Measurements from ENCODE around the gene RAC3. TPM values are rescaled to one million over a fixed set of nuclear protein-coding genes. Genes with fewer than 3 reads are reported as not detected.

The RAC3 gene
- polyA plus RNA-seq, 1 experiment = 11.5 TPM

DNA sequence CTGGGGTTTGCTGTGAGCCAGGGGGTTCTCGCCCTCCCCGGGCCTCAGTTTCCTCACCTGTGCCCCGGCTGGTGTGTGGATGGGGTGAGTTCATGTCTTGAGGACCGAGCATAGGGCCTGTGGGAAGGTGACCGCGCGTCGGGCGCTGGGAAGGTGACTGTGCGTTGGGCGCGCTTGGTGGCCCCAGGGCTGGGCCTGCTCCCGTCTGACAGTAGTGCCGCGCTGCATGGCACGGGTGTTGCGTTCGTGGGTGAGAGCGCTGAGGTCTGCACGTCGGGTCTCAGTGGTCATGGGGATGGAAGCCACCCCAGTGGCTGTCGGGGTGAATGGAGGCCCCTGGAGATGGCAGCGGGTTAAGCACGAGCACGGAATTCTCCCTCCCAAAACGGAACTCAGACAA lies 44.9 kb upstream of the RAC3 start:
- no peak overlapping the region for H3K4me3 ChIP-seq (ENCODE audit: low read depth, low read length)
- no peak for DNase-seq (ENCODE audit: low read depth)
- CTCF ChIA-PET = no interaction called here
- H3K36me3 ChIP-seq (ENCODE audit: control insufficient read depth, insufficient read depth, low read length) = peaks cover 14% of the 10 kb centered on the region
- no peaks in the 10 kb centered on the region for H3K27me3 ChIP-seq (ENCODE audit: control insufficient read depth, insufficient read depth, low read length)
- TF ChIP-seq, protein P1, sequence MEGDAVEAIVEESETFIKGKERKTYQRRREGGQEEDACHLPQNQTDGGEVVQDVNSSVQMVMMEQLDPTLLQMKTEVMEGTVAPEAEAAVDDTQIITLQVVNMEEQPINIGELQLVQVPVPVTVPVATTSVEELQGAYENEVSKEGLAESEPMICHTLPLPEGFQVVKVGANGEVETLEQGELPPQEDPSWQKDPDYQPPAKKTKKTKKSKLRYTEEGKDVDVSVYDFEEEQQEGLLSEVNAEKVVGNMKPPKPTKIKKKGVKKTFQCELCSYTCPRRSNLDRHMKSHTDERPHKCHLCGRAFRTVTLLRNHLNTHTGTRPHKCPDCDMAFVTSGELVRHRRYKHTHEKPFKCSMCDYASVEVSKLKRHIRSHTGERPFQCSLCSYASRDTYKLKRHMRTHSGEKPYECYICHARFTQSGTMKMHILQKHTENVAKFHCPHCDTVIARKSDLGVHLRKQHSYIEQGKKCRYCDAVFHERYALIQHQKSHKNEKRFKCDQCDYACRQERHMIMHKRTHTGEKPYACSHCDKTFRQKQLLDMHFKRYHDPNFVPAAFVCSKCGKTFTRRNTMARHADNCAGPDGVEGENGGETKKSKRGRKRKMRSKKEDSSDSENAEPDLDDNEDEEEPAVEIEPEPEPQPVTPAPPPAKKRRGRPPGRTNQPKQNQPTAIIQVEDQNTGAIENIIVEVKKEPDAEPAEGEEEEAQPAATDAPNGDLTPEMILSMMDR (IDR thresholded peaks at IDR 0.05; ENCODE audit: insufficient read depth, low read depth, low read length) = no peak
- POLR2A ChIA-PET = no interaction called here

DNA sequence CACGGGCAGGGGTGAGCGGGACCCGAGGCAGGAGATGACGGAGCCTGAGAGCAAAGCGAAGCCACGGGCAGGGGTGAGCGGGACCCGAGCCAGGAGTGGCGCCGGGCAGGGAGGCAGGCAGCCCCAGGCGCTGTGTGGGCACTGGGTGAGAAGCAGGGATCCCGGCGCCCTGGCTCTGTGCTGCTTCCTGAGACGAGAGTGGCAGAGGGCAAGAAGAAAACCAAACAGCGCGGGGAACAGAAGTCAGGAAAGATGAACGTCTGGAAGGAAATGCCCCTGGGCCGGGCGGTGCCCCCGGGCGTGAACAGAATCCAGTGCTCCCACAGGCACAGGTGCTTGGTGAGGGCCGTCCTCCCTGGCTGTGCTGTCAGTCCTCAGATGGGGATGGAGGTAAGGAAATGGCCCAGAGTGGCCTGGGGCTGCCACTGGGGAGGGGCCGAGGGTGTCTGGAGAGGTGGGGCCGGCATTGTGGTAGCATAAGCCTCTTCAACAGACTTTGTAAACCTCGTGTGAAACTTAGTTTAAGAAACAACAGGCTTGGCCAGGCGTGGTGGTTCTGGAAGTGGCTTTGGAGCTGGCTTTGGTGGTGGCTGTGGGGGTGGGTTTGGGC lies 44.2 kb upstream of the RAC3 start:
- Histone ChIP-seq H3K36me3 (ENCODE audit: control insufficient read depth, insufficient read depth, low read length) (peaks cover 14% of the 10 kb centered on the region), H3K27me3 (ENCODE audit: control insufficient read depth, insufficient read depth, low read length) (no peaks in the 10 kb centered on the region), H3K4me3 (ENCODE audit: low read depth, low read length) (no peak overlapping the region)
- no peak for DNase-seq (ENCODE audit: low read depth)
- ChIA-PET POLR2A (no interaction called here), CTCF (no interaction called here)
- TF ChIP-seq, protein P1 (IDR thresholded peaks at IDR 0.05; ENCODE audit: insufficient read depth, low read depth, low read length) = no peak

DNA sequence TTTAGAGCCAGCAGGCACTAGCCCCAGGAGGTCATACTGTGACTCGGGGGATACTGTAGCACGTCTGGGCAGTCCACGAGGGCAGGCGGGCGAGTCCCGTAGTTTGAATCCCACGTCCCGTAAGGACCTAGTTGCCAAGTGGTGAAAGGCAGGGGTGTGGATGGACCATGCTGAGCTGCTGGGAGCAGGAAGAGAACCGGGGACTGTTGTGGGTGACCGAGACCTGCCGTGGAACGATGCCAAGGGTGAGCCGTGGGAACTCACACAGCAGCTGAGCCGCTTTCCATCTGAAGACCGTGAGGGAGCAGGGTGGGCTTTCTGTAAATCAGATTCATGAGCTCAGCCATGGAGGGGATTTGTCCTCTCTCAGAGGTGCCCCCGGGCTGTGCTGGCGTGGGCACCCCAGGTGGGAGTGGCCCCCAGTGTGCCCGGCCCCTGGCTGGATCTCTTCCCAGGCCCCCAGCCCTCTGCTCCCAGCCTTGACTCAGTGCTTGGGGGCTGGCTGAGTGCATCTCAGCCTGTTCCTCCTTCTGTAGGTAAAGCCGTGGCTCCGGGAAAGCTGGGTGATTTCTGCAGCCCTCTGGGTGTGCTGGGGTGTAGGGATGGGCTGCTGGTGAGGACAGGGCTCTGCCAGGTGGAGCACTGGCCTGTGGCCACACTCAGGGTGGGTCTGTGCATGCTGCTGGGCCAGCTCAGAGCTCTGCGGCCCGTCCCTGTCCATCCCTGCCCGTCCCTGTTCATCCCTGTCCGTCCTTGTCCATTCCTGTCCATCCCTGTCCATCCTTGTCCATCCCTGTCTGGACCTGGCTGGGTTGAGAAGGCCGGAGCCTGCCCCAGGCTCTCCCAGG lies 40.4 kb upstream of the RAC3 start:
- no peaks in the 10 kb centered on the region for H3K27me3 ChIP-seq (ENCODE audit: control insufficient read depth, insufficient read depth, low read length)
- H3K36me3 ChIP-seq (ENCODE audit: control insufficient read depth, insufficient read depth, low read length) = peaks cover 4% of the 10 kb centered on the region
- CTCF ChIA-PET = interaction anchor here (0.6 to 2.6 kb wide), 7 partner anchors 8 to 31 kb away, joined by 3 to 16 read pairs (median 3); partner anchors contain the start of gene NOTUM
- no peak overlapping the region for H3K4me3 ChIP-seq (ENCODE audit: low read depth, low read length)
- DNase-seq (ENCODE audit: low read depth) = no peak
- POLR2A ChIA-PET = interaction anchor here (1.0 kb wide), 1 partner anchor 13 kb away, joined by 4 read pairs; no protein-coding TSS in a partner anchor
- TF ChIP-seq, protein P1 (IDR thresholded peaks at IDR 0.05; ENCODE audit: insufficient read depth, low read depth, low read length) = no peak

DNA sequence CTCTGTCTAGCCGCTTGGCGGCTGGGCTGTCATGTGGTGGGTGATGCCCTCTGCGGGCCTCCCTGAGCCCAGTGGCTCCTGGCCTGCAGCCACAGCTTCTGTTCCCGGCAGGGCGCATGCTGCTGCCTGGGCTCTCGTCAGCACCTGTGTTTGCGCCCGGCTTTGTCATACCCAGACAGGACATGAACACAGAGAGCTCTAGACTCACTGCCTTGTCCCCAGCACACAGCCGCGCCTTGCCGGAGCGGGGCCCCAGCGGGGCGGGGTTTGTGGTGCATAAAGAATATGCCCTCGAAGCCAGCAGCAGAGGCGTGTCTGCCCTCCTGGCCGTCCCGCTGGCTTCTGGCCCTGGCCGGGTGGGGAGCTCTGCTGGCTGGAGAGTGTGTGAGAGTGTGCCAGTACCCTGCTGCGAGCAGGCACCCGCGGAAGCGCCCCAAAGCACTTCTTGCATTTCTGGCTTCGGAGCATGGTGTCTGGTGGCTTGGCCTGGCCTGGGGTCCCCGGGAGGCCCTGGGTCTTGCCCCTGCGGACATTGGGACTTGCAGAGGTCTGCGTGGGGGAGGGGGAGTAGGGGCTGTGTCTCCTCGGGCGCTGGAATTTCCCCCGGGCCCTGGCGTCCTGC lies 39.7 kb upstream of the RAC3 start:
- TF ChIP-seq, protein P1 (IDR thresholded peaks at IDR 0.05; ENCODE audit: insufficient read depth, low read depth, low read length) = no peak
- Histone ChIP-seq H3K27me3 (ENCODE audit: control insufficient read depth, insufficient read depth, low read length) (no peaks in the 10 kb centered on the region), H3K4me3 (ENCODE audit: low read depth, low read length) (no peak overlapping the region), H3K36me3 (ENCODE audit: control insufficient read depth, insufficient read depth, low read length) (peaks cover 3% of the 10 kb centered on the region; the same call in 1 of the 2 replicates)
- CTCF ChIA-PET = interaction anchor here (0.6 to 2.6 kb wide), 5 partner anchors 9 to 32 kb away, joined by 3 to 16 read pairs (median 4); partner anchors contain the start of gene NOTUM
- POLR2A ChIA-PET = interaction anchor here (1.0 kb wide), 1 partner anchor 12 kb away, joined by 4 read pairs; no protein-coding TSS in a partner anchor
- no peak for DNase-seq (ENCODE audit: low read depth)

Data from BJ (cell line).